Activated B cell treated with CpG ODN at 0.5 μM for 24 hours (primary cell): Measurements from ENCODE around the gene MUSTN1. TPM values are rescaled to one million over a fixed set of nuclear protein-coding genes. Genes with fewer than 3 reads are reported as not detected.

ENCODE experiments used
- ATAC-seq: fragments of 200-7000 bp; cut with Tn5 transposase; one replicate; pipeline ENCODE4 v1.10.0; 2021; ENCODE audit warnings: low read depth, mild to moderate bottlenecking, moderate library complexity
- CTCF ChIA-PET: fragments of 350-600 bp; sonication (Branson Sonifier 250); formaldehyde crosslinking; loops from one replicate; lab custom pipeline; 2021; ENCODE audit warnings: antibody characterized with exemption; lab: Charles Lee
- POLR2A ChIA-PET: fragments of 350-600 bp; sonication (Branson Sonifier 250); formaldehyde crosslinking; loops from one replicate; lab custom pipeline; 2021; ENCODE audit warnings: antibody characterized with exemption; lab: Charles Lee
- DNase-seq: peaks from one replicate; pipeline ENCODE4 v3.0.0; 2022
- H3K27ac Mint-ChIP-seq: one replicate; pipeline ENCODE4 v1.8.0; 2020; ENCODE audit warnings: mixed read lengths
- H3K27me3 Mint-ChIP-seq: one replicate; pipeline ENCODE4 v1.8.0; 2021; ENCODE audit warnings: mixed read lengths
- H3K36me3 Mint-ChIP-seq: one replicate; pipeline ENCODE4 v1.8.0; 2021; ENCODE audit warnings: low read depth, mixed read lengths
- H3K4me1 Mint-ChIP-seq: one replicate; pipeline ENCODE4 v1.8.0; 2021; ENCODE audit warnings: mixed read lengths
- H3K4me3 Mint-ChIP-seq: one replicate; pipeline ENCODE4 v1.8.0; 2020; ENCODE audit warnings: mild to moderate bottlenecking, mixed read lengths
- H3K9me3 Mint-ChIP-seq: one replicate; pipeline ENCODE4 v1.8.0; 2020; ENCODE audit warnings: mixed read lengths
- CTCF ChIP-seq: fragments of 200-600 bp; IDR thresholded peaks from one replicate; pipeline ENCODE4 v1.8.0; 2022; ENCODE audit warnings: antibody characterized with exemption, mild to moderate bottlenecking
- intact Hi-C: fragments of 100-400 bp; cut with micrococcal nuclease; formaldehyde crosslinking; loops from one replicate; pipeline ENCODE4 v1.15.1; 2024
- total RNA-seq: library from RNA; stranded (reverse); gene quantifications from 2 replicates; pipeline ENCODE4 v1.2.3, GENCODE V29; 2022

MUSTN1 gene
- total RNA-seq, 1 donor from 2014 or later, result 1.6 TPM

DNA sequence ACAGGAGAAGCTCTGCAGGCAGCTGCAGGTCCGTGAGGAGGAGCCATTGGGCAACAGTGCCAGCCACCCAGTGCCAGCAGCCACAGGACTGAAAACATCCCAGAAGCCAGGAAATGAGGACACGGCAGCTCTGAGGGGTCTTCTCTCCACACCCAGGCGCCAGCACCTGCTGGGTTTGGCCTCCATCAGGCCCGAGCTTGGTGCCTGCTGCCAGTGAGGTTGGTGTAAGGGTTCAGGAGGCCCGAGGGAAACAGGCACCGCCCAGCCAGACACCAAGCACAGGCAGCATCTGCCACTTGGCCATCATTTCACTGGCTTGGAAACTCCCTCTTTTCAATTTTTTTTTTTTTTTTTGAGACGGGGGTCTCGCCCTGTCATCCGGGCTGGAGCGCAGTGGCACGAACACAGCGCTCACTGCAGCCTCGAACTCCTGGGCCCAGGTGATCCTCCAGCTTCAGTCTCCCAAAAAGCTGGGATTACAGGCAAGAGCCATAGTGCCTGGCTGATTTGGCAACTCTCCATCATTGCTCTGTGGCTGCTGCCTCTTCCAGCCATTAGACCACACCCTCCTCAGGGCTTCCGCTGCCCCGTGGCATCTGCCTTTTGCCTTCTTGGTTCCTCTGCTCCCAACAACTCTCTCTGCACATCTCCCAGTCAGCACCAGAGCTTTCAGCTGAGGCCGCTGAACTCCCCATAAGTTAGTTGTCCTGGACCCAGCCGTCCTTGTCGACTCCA is 41.7 kb downstream of the MUSTN1 start:
- H3K27ac Mint-ChIP-seq, result no peak overlapping the region
- POLR2A ChIA-PET, result no interaction called here
- CTCF ChIA-PET, result no interaction called here
- H3K4me3 Mint-ChIP-seq, result no peak overlapping the region
- no peaks in the 10 kb centered on the region for H3K36me3 Mint-ChIP-seq
- DNase-seq (no peak), ATAC-seq (no peak)
- intact Hi-C loops, result no loop called here
- no peak for TF ChIP-seq CTCF
- no peaks in the 10 kb centered on the region for H3K9me3 Mint-ChIP-seq
- no peaks in the 10 kb centered on the region for H3K27me3 Mint-ChIP-seq
- H3K4me1 Mint-ChIP-seq, result no peaks in the 10 kb centered on the region

DNA sequence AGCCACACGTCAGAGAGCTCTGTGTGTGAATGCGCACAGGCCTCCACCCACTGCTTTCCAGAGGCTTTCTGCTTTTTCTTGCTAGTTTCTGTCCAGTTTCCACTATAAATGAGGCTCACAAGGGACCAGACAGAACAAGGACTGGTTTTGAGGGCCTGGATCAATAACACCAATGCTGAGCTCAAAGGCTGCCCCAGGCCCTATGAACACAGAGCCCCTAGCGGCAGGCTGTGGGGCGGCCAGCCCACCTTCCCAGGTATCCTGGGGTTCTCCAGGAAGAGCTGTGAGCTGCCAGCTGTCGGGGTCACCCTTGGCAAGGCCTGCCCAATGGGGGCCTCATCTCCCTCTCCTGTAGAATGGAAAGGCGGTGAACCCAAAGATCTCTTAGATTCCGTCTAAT is 42.4 kb downstream of the MUSTN1 start:
- POLR2A ChIA-PET, result no interaction called here
- Mint-ChIP-seq H3K4me3 (no peak overlapping the region), H3K36me3 (no peaks in the 10 kb centered on the region), H3K27ac (no peak overlapping the region), H3K9me3 (no peaks in the 10 kb centered on the region), H3K27me3 (no peaks in the 10 kb centered on the region), H3K4me1 (no peaks in the 10 kb centered on the region)
- CTCF ChIA-PET, result no interaction called here
- no peak for TF ChIP-seq CTCF
- intact Hi-C loops, result no loop called here
- DNase-seq, result no peak
- ATAC-seq, result no peak

DNA sequence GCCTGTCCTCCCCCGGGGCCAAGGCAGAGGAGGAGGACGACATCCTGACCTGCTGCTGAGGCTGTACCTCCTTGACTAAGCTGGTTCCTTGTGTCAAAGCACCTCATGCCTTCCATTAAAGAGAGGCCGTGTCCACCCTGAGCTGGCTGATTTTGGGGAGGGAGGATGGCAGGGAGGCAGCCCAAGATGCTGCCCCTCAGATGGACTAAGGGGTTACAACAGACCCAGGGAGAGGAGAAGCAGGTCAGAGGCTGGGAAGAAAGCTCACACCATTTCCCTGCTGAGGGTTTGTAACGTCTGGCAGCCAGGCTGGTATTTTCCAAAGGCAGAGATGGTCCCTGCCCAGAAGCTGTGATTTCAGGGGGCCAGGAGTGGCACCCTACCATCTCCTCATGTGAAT is 42.9 kb downstream of the MUSTN1 start:
- ChIA-PET CTCF (no interaction called here), POLR2A (no interaction called here)
- ATAC-seq (no peak), DNase-seq (no peak)
- Mint-ChIP-seq H3K4me1 (no peaks in the 10 kb centered on the region), H3K27me3 (no peaks in the 10 kb centered on the region), H3K9me3 (no peaks in the 10 kb centered on the region), H3K4me3 (no peak overlapping the region), H3K36me3 (no peaks in the 10 kb centered on the region), H3K27ac (no peak overlapping the region)
- no peak for TF ChIP-seq CTCF
- intact Hi-C loops, result no loop called here

DNA sequence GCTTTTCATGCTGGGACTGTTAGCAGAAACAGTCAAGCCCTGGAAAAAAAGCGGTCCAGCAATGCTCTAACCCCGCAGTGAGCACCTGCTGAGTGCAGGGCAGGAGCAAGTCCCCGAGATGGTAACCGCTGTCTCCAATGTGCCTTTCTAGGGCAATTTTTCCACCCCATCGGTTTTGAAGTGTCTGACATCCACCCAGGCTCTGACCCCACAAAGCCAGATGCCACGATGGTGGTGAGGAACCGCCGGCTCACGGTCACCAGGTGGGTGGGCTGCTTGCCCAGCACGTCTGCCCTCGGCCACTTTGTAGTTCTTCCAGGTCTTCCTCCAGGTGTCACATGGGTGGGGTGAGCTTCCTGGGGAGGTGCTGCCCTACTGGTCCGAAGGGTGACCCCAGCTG is 43.5 kb downstream of the MUSTN1 start:
- ATAC-seq, result no peak
- intact Hi-C loops, result no loop called here
- CTCF ChIA-PET, result no interaction called here
- Mint-ChIP-seq H3K4me1 (no peaks in the 10 kb centered on the region), H3K27me3 (no peaks in the 10 kb centered on the region), H3K36me3 (no peaks in the 10 kb centered on the region), H3K9me3 (no peaks in the 10 kb centered on the region), H3K27ac (no peak overlapping the region), H3K4me3 (no peak overlapping the region)
- POLR2A ChIA-PET, result no interaction called here
- no peak for DNase-seq
- TF ChIP-seq CTCF, result no peak

GRCh38 chr3:52790741-52791140 is 44.1 kb downstream of the MUSTN1 start:
- DNase-seq, result no peak
- Mint-ChIP-seq H3K4me3 (no peak overlapping the region), H3K27me3 (no peaks in the 10 kb centered on the region), H3K9me3 (no peaks in the 10 kb centered on the region), H3K4me1 (no peaks in the 10 kb centered on the region), H3K27ac (no peak overlapping the region), H3K36me3 (no peaks in the 10 kb centered on the region)
- ATAC-seq, result no peak
- no peak for TF ChIP-seq CTCF
- POLR2A ChIA-PET, result no interaction called here
- intact Hi-C loops, result no loop called here
- CTCF ChIA-PET, result no interaction called here
